HUES6 (cell line): ENCODE results near the gene BST1.
A peak's percentile ranks its signal among the peaks of the same experiment; 100 is the strongest.

Source experiments
- H3K27ac ChIP-seq: 2 replicates; pipeline ENCODE4 v1.7.0; 2013; ENCODE audit warnings: low read depth, mild to moderate bottlenecking, low read length, inconsistent platforms
- H3K27me3 ChIP-seq: 2 replicates; pipeline ENCODE4 v1.6.1; 2013; ENCODE audit warnings: low read length; ENCODE audit not compliant: control insufficient read depth, insufficient read depth
- H3K36me3 ChIP-seq: 2 replicates; pipeline ENCODE4 v1.6.1; 2013; ENCODE audit warnings: low read length; ENCODE audit not compliant: control insufficient read depth, insufficient read depth
- H3K4me1 ChIP-seq: 2 replicates; pipeline ENCODE4 v1.6.1; 2013; ENCODE audit warnings: low read length; ENCODE audit not compliant: control insufficient read depth, insufficient read depth
- H3K4me3 ChIP-seq: 2 replicates; pipeline ENCODE4 v1.5.1; 2013; ENCODE audit warnings: low read depth, low read length
- H3K9ac ChIP-seq: one replicate; pipeline ENCODE4 v1.6.1; 2013; ENCODE audit warnings: mild to moderate bottlenecking, low read length
- H3K9me3 ChIP-seq: 2 replicates; pipeline ENCODE4 v1.6.1; 2013; ENCODE audit warnings: low read depth, low read length; ENCODE audit not compliant: control insufficient read depth, insufficient read depth

Gene BST1

GRCh38 chr4:15702941-15703403 is at the start of gene BST1:
Gene BST1, plus strand, starts transcription at chr4:15703065. Its CDS starts 80 bp downstream, at chr4:15703145.
- H3K4me3 ChIP-seq: peak within 1 kb of the TSS; percentile 68
- H3K27ac ChIP-seq: no peak within 1 kb of the TSS
- H3K9ac ChIP-seq: peak within 1 kb of the TSS; percentile 22
- H3K27me3 ChIP-seq: peaks cover 15% of the 10 kb centered on the region
- H3K36me3 ChIP-seq: no peaks in the 10 kb centered on the region
- no peaks in the 10 kb centered on the region; the same call in 1 of the 2 replicates for H3K4me1 ChIP-seq
- peaks cover 8% of the 10 kb centered on the region; the same call in 1 of the 2 replicates for H3K9me3 ChIP-seq

GRCh38 chr4:15653420-15653819 is 49.4 kb upstream of the BST1 start:
- Histone ChIP-seq H3K4me3 (peak overlapping the region; percentile 94), H3K27ac (0 out of 2 replicates have a peak overlapping the region, but pooled peaks have one; percentile 38), H3K27me3 (no peaks in the 10 kb centered on the region), H3K9ac (peak overlapping the region; percentile 91), H3K4me1 (peaks cover 30% of the 10 kb centered on the region), H3K36me3 (peaks cover 8% of the 10 kb centered on the region), H3K9me3 (no peaks in the 10 kb centered on the region)

GRCh38 chr4:15653864-15654592 is 48.8 kb upstream of the BST1 start:
- H3K27ac ChIP-seq: peak overlapping the region; percentile 63; the same call in 1 of the 2 replicates

GRCh38 chr4:15654593-15655222 is 48.2 kb upstream of the BST1 start:
- peak overlapping the region; percentile 91 for H3K9ac ChIP-seq
- no peaks in the 10 kb centered on the region for H3K9me3 ChIP-seq
- H3K27me3 ChIP-seq: no peaks in the 10 kb centered on the region
- peak overlapping the region; percentile 94 for H3K4me3 ChIP-seq
- H3K27ac ChIP-seq: peak overlapping the region; percentile 63; the same call in 1 of the 2 replicates
- peaks cover 8% of the 10 kb centered on the region for H3K36me3 ChIP-seq
- H3K4me1 ChIP-seq: peaks cover 30% of the 10 kb centered on the region

More at GRCh38 chr4:15653864-15654592, 48.8 kb upstream of the BST1 start:
- Histone ChIP-seq H3K9me3 (no peaks in the 10 kb centered on the region), H3K4me1 (peaks cover 30% of the 10 kb centered on the region), H3K27me3 (no peaks in the 10 kb centered on the region), H3K9ac (peak overlapping the region; percentile 91), H3K4me3 (peak overlapping the region; percentile 94), H3K36me3 (peaks cover 8% of the 10 kb centered on the region)

GRCh38 chr4:15655223-15656037 is 47.4 kb upstream of the BST1 start, which contains the start of gene FBXL5:
Gene FBXL5, minus strand, starts transcription at chr4:15655357. Its CDS starts 70 bp downstream, at chr4:15655287.
- H3K27me3 ChIP-seq: no peaks in the 10 kb centered on the region
- H3K9ac ChIP-seq: peak within 1 kb of the TSS; percentile 99
- peak within 1 kb of the TSS; percentile 100 for H3K27ac ChIP-seq
- H3K4me3 ChIP-seq: peak within 1 kb of the TSS; percentile 94
- peaks cover 8% of the 10 kb centered on the region for H3K36me3 ChIP-seq
- peaks cover 26% of the 10 kb centered on the region for H3K4me1 ChIP-seq
- no peaks in the 10 kb centered on the region for H3K9me3 ChIP-seq

GRCh38 chr4:15656038-15656470 is 46.8 kb upstream of the BST1 start:
- Histone ChIP-seq H3K36me3 (peaks cover 8% of the 10 kb centered on the region), H3K9ac (peak overlapping the region; percentile 99), H3K4me3 (peak overlapping the region; percentile 94), H3K27me3 (no peaks in the 10 kb centered on the region), H3K27ac (peak overlapping the region; percentile 100), H3K4me1 (peaks cover 26% of the 10 kb centered on the region), H3K9me3 (no peaks in the 10 kb centered on the region)

GRCh38 chr4:15657366-15657765 is 45.5 kb upstream of the BST1 start:
- Histone ChIP-seq H3K27me3 (no peaks in the 10 kb centered on the region), H3K36me3 (peaks cover 12% of the 10 kb centered on the region), H3K9ac (no peak overlapping the region), H3K27ac (no peak overlapping the region), H3K4me1 (peaks cover 26% of the 10 kb centered on the region), H3K4me3 (no peak overlapping the region), H3K9me3 (no peaks in the 10 kb centered on the region)

GRCh38 chr4:15658136-15658770 is 44.6 kb upstream of the BST1 start:
- H3K36me3 ChIP-seq: peaks cover 12% of the 10 kb centered on the region
- no peak overlapping the region for H3K4me3 ChIP-seq
- no peaks in the 10 kb centered on the region for H3K27me3 ChIP-seq
- no peak overlapping the region for H3K9ac ChIP-seq
- H3K4me1 ChIP-seq: peaks cover 18% of the 10 kb centered on the region
- H3K9me3 ChIP-seq: no peaks in the 10 kb centered on the region
- no peak overlapping the region for H3K27ac ChIP-seq

GRCh38 chr4:15658781-15659180 is 44.1 kb upstream of the BST1 start:
- Histone ChIP-seq H3K27ac (no peak overlapping the region), H3K4me1 (peaks cover 13% of the 10 kb centered on the region), H3K4me3 (no peak overlapping the region), H3K36me3 (peaks cover 12% of the 10 kb centered on the region), H3K9me3 (no peaks in the 10 kb centered on the region), H3K27me3 (no peaks in the 10 kb centered on the region), H3K9ac (no peak overlapping the region)

GRCh38 chr4:15659768-15660570 is 42.9 kb upstream of the BST1 start:
- Histone ChIP-seq H3K4me3 (no peak overlapping the region), H3K36me3 (peaks cover 12% of the 10 kb centered on the region), H3K27me3 (no peaks in the 10 kb centered on the region), H3K27ac (no peak overlapping the region), H3K9ac (no peak overlapping the region), H3K9me3 (no peaks in the 10 kb centered on the region), H3K4me1 (peaks cover 12% of the 10 kb centered on the region)
